RWPE2 (cell line): Measurements from ENCODE around the gene HTT.

Experiments
- ATAC-seq: fragments of 200-7000 bp; cut with Tn5 transposase; 3 replicates; pipeline ENCODE4 v1.9.1; 2021; ENCODE audit warnings: low read depth
- DNase-seq: peaks from one replicate; pipeline ENCODE4 v3.0.0-alpha.2; 2020; ENCODE audit warnings: low spot score
- H3K27ac ChIP-seq: fragments of 450-650 bp; 2 replicates; pipeline ENCODE4 v1.5.1; 2017; ENCODE audit warnings: mild to moderate bottlenecking; ENCODE audit not compliant: poor library complexity, severe bottlenecking
- H3K27me3 ChIP-seq: fragments of 250-450 bp; sonication (Bioruptor Pico); 2 replicates; pipeline ENCODE4 v1.5.1; 2021; ENCODE audit warnings: mild to moderate bottlenecking, moderate library complexity; ENCODE audit not compliant: insufficient read depth, poor library complexity, severe bottlenecking
- H3K36me3 ChIP-seq: fragments of 250-450 bp; sonication (Bioruptor Pico); 2 replicates; pipeline ENCODE4 v1.5.1; 2020; ENCODE audit warnings: low read depth, mild to moderate bottlenecking, moderate library complexity
- H3K4me1 ChIP-seq: fragments of 250-450 bp; sonication (Bioruptor Pico); 2 replicates; pipeline ENCODE4 v1.5.1; 2021; ENCODE audit warnings: mild to moderate bottlenecking, moderate library complexity; ENCODE audit not compliant: insufficient read depth, poor library complexity, severe bottlenecking
- H3K4me3 ChIP-seq: fragments of 250-450 bp; sonication (Bioruptor Pico); 2 replicates; pipeline ENCODE4 v1.5.1; 2021; ENCODE audit warnings: mild to moderate bottlenecking, moderate library complexity; ENCODE audit not compliant: severe bottlenecking
- H3K9me3 ChIP-seq: fragments of 250-450 bp; sonication (Bioruptor Pico); 2 replicates; pipeline ENCODE4 v1.5.1; 2021; ENCODE audit warnings: mild to moderate bottlenecking, moderate library complexity; ENCODE audit not compliant: severe bottlenecking
- CTCF ChIP-seq: fragments of 450-650 bp; IDR thresholded peaks from one replicate; pipeline ENCODE4 v1.5.1; 2017; ENCODE audit warnings: mild to moderate bottlenecking, moderate library complexity; ENCODE audit not compliant: poor library complexity, severe bottlenecking

Gene HTT

DNA sequence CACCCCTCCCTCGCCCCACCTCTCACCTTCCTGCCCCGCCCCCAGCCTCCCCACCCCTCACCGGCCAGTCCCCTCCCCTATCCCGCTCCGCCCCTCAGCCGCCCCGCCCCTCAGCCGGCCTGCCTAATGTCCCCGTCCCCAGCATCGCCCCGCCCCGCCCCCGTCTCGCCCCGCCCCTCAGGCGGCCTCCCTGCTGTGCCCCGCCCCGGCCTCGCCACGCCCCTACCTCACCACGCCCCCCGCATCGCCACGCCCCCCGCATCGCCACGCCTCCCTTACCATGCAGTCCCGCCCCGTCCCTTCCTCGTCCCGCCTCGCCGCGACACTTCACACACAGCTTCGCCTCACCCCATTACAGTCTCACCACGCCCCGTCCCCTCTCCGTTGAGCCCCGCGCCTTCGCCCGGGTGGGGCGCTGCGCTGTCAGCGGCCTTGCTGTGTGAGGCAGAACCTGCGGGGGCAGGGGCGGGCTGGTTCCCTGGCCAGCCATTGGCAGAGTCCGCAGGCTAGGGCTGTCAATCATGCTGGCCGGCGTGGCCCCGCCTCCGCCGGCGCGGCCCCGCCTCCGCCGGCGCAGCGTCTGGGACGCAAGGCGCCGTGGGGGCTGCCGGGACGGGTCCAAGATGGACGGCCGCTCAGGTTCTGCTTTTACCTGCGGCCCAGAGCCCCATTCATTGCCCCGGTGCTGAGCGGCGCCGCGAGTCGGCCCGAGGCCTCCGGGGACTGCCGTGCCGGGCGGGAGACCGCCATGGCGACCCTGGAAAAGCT is at the start of gene HTT, which contains the start of gene HTT-AS:
TSS of gene HTT (plus strand) at position 604 of the 768 bp plus-strand sequence. CDS start at position 749, 145 bp downstream.
TSS of gene HTT-AS (minus strand) at position 461 of the 768 bp plus-strand sequence.
- Histone ChIP-seq H3K27me3 (no peaks in the 10 kb centered on the region), H3K4me3 (peak within 1 kb of the TSS; percentile 89), H3K27ac (peak within 1 kb of the TSS; percentile 71), H3K36me3 (no peaks in the 10 kb centered on the region), H3K4me1 (peaks cover 9% of the 10 kb centered on the region), H3K9me3 (no peaks in the 10 kb centered on the region)
- DNase-seq (peak; percentile 92), ATAC-seq (peak; percentile 84)
- TF ChIP-seq CTCF: no peak

DNA sequence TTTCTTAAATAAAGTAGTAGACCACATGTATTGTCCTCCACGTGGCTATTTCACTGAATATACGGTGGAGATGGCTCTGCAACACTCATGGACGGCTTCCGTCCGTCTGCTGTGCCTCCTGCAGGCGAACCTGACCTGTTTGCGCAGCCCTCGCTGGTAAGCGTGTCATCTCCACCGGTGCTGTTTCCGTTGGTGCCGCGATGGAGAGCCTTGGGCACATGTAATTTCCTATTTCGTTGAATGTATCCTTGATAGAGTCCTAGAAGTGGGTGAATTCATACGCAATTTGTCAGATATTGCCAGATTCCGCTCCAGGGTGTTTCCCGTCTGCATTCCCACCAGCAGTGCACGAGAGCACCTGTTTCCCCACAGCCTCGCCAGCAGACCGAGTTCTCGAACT is 48.6 kb upstream of the HTT start:
- H3K27me3 ChIP-seq: peaks cover 3% of the 10 kb centered on the region
- H3K4me1 ChIP-seq: no peaks in the 10 kb centered on the region
- H3K36me3 ChIP-seq: no peaks in the 10 kb centered on the region
- ATAC-seq: no peak
- H3K4me3 ChIP-seq: no peak overlapping the region
- DNase-seq: no peak
- no peaks in the 10 kb centered on the region for H3K9me3 ChIP-seq
- no peak for TF ChIP-seq CTCF
- no peak overlapping the region for H3K27ac ChIP-seq

- ATAC-seq (no peak), DNase-seq (no peak)
- TF ChIP-seq CTCF: no peak
- no peak overlapping the region for H3K27ac ChIP-seq
- peaks cover 3% of the 10 kb centered on the region for H3K27me3 ChIP-seq
- no peak overlapping the region for H3K4me3 ChIP-seq
- H3K36me3 ChIP-seq: no peaks in the 10 kb centered on the region
- no peaks in the 10 kb centered on the region for H3K4me1 ChIP-seq
- no peaks in the 10 kb centered on the region for H3K9me3 ChIP-seq
Observed at GRCh38 chr4:3026540-3026939, 47.9 kb upstream of the HTT start.

- no peak for DNase-seq
- Histone ChIP-seq H3K36me3 (no peaks in the 10 kb centered on the region), H3K27ac (no peak overlapping the region), H3K4me1 (no peaks in the 10 kb centered on the region), H3K27me3 (no peaks in the 10 kb centered on the region), H3K4me3 (no peak overlapping the region), H3K9me3 (no peaks in the 10 kb centered on the region)
- no peak for TF ChIP-seq CTCF
- no peak for ATAC-seq
Observed at GRCh38 chr4:3029464-3029863, 45.0 kb upstream of the HTT start.

- ATAC-seq (no peak), DNase-seq (no peak)
- Histone ChIP-seq H3K27me3 (no peaks in the 10 kb centered on the region), H3K4me1 (no peaks in the 10 kb centered on the region), H3K4me3 (no peak overlapping the region), H3K27ac (no peak overlapping the region), H3K9me3 (no peaks in the 10 kb centered on the region), H3K36me3 (no peaks in the 10 kb centered on the region)
- no peak for TF ChIP-seq CTCF
Observed at GRCh38 chr4:3030566-3031356, 43.7 kb upstream of the HTT start.
